GM13976 (cell line): ENCODE data around the gene ZDHHC19.
A peak's percentile ranks its signal among the peaks of the same experiment; 100 is the strongest.

Source experiments
- DNase-seq: peaks from one replicate; pipeline ENCODE4 v3.0.0; 2012; ENCODE audit warnings: low spot score
- in situ Hi-C: fragments of 300-500 bp; cut with MboI; formaldehyde crosslinking; loops from one replicate; pipeline ENCODE4 v1.12.0; 2022; ENCODE audit warnings: low sequenced_read_pairs, mixed read lengths, inconsistent platforms; ENCODE audit not compliant: unreplicated experiment
- TF ChIP-seq, protein P1 (sequence below): IDR thresholded peaks from 2 replicates; pipeline ENCODE4 v1.5.1; 2012; ENCODE audit warnings: borderline replicate concordance, mild to moderate bottlenecking; ENCODE audit not compliant: insufficient read depth; ENCODE audit errors: extremely low read depth, missing control alignments, control extremely low read depth

ZDHHC19 gene

DNA sequence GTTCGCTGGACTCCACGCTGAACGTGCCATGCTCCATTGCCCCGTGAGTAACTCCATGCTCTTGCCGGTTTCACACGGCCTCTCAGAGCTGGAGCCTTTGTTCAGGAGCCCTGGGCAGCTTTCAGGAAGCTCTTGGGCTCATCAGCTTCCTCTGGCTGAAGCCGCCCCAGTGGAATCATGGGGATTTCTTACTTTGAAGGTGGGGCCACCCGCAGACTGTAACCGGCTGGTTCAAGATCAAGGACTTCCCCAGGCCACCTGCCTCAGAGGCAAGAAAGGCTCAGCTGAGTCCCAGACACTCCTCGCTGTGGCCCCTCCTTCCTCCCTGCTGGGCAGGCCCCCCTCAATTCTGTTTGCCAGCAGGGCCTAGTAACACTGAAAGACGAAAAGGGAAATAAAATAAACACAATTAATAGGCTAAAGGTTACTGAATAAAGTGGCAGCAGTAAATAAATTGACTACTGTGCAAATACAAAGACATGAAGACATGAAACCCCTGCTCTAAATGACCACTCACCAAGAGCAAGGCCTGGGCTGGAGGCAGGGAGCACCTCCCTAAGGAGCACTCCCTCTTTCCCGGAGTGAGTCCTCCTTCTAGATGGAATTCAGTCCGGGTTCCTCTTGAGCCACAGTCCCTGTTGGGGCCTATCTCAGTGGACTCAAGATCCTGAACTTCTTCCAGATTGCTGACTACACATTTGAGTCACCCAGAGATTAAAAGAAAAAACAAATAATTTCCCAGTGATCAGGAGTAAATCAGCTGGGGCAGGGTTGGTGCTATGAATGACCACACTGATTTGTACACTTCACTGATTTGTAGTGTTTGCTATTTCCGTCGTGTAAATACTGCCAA lies 51.0 kb downstream of the ZDHHC19 start:
- TF ChIP-seq, protein P1, sequence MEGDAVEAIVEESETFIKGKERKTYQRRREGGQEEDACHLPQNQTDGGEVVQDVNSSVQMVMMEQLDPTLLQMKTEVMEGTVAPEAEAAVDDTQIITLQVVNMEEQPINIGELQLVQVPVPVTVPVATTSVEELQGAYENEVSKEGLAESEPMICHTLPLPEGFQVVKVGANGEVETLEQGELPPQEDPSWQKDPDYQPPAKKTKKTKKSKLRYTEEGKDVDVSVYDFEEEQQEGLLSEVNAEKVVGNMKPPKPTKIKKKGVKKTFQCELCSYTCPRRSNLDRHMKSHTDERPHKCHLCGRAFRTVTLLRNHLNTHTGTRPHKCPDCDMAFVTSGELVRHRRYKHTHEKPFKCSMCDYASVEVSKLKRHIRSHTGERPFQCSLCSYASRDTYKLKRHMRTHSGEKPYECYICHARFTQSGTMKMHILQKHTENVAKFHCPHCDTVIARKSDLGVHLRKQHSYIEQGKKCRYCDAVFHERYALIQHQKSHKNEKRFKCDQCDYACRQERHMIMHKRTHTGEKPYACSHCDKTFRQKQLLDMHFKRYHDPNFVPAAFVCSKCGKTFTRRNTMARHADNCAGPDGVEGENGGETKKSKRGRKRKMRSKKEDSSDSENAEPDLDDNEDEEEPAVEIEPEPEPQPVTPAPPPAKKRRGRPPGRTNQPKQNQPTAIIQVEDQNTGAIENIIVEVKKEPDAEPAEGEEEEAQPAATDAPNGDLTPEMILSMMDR = no peak
- DNase-seq = peak; percentile 87
- in situ Hi-C loops = no loop called here

DNA sequence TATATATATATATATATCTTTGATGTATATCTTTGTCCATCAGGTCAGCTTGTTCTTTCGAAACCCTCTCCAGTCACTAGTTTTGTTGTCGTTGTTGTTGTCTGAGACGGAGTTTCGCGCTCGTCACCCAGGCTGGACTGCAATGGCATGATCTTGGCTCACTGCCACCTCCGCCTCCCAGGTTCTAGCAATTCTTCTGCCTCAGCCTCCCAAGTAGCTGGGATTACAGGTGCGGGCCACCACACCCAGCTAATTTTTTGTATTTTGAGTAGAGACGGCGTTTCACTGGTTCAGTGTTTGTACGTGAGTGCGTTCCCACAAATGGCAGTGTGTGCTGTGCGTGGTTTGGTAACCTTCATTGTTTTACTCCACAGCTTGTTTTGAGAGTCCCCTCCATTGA lies 51.7 kb downstream of the ZDHHC19 start:
- in situ Hi-C loops = no loop called here
- no peak for DNase-seq
- TF ChIP-seq, protein P1 = no peak

DNA sequence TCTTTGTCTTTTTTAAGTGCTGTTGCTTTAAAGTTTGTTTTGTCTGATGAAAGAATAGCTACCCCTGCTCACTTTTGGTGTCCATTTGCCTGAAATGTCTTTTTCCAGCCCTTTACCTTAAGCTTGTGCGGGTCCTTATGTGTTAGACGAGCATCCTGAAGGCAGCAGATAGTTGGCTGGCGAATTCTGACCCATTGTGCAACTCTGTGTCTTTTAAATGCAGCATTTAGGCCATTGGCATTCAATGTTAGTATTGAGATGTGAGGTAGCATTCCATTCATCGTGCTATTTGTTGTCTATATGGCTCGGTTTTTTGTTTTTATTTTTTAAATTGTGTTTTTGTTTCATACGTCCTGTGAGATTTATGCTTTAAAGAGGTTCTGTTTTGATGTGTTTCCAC lies 55.0 kb downstream of the ZDHHC19 start:
- DNase-seq = no peak
- TF ChIP-seq, protein P1 = no peak
- in situ Hi-C loops = no loop called here

DNA sequence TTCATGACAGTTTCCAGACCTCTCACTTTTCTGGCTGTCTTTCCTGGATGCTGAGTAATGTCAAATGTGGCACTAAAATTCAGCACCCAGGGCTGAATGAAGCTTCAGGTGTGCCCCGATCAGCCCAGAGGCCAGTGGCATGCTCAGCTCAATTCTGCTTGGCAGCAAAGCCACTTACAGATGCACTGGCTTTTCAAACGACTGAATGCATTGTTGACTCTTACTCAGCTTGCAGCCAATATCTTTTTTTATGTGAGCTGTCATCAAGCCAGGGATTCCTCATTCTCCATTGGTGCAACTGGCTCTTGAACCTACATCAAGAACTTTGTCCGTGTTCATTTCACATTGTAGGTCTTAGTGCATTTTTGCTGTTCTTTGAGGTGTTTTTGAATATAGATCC lies 60.7 kb downstream of the ZDHHC19 start:
- no peak for DNase-seq
- in situ Hi-C loops = no loop called here
- TF ChIP-seq, protein P1 = no peak

DNA sequence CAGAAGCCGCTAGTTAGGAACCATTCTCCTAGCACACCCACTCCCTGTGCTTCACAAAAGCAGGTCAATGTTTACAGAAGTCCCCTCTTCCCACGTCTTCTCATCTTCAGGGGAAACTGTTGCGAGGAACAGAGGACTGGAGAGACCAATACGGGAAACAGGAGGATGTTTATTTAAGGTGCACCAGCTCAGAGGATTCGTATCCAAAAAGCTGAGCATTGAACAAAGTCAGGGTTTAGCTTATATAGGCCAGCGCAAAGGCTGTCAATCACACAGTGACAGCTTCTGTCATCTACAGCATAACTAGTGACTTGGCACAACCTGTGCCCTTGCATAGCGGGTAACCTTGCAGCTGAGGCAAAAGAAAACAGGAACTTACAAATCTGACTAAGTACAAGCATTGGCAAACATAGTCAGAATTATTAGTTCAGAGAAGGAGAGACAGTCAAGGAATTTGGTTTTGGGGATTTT lies 61.3 kb downstream of the ZDHHC19 start:
- DNase-seq = no peak
- in situ Hi-C loops = no loop called here

DNA sequence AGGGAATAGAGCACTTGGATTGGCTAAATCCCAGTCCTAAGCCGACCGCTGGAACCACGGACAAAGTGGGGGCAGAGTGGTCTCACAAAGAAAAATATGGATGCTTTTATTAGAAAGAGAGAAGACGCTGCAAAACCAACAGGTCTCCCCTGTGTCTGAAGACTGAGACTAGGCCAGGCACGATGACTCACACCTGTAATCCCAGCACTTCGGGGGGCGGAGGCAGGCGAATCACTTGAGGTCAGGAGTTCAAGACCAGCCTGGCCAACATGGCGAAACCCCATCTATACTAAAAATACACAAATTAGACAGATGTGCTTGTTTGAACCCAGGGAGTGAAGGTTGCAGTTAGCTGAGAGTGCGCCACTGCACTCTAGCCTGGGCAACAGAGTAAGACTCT lies 61.8 kb downstream of the ZDHHC19 start:
- DNase-seq = no peak
- in situ Hi-C loops = no loop called here
- TF ChIP-seq, protein P1 = no peak

More for the DNA sequence above, 61.3 kb downstream of the ZDHHC19 start:
- TF ChIP-seq, protein P1 = no peak
